SU-DHL-6 (cell line): ENCODE results near the gene CCDC17.
"Not testable (repeated sequence)": the region's sequence is repeated elsewhere in the genome, so short reads cannot be mapped to it uniquely, and the experiment has no call there.

ENCODE experiments used
- H2AFZ ChIP-seq: fragments of 200-600 bp; sonication (generic); 2 replicates; pipeline ENCODE4 v1.6.1; 2014; ENCODE audit warnings: low read depth, mild to moderate bottlenecking, moderate library complexity, mixed read lengths, antibody characterized with exemption, low read length; ENCODE audit not compliant: severe bottlenecking
- H3F3A ChIP-seq: fragments of 200-600 bp; shearing (Covaris generic); 2 replicates; pipeline ENCODE4 v1.6.0; 2016; ENCODE audit warnings: antibody characterized with exemption, mild to moderate bottlenecking; ENCODE audit not compliant: insufficient read depth
- H3K27ac ChIP-seq: fragments of 200-600 bp; sonication (generic); 2 replicates; pipeline ENCODE4 v1.5.1; 2016; ENCODE audit warnings: low read depth, mild to moderate bottlenecking, low read length, moderate library complexity, mixed read lengths
- H3K27me3 ChIP-seq: fragments of 200-600 bp; sonication (generic), shearing (Covaris generic); 2 replicates; pipeline ENCODE4 v1.6.0; 2014; ENCODE audit warnings: mild to moderate bottlenecking, low read length
- H3K36me3 ChIP-seq: fragments of 200-600 bp; sonication (generic); 2 replicates; pipeline ENCODE4 v1.6.1; 2014; ENCODE audit warnings: mild to moderate bottlenecking, low read length, mixed read lengths
- H3K4me2 ChIP-seq: fragments of 300-600, 200-600 bp; shearing (Covaris generic), sonication (generic); 2 replicates; pipeline ENCODE4 v1.6.0; 2014; ENCODE audit warnings: low read length, low read depth, mild to moderate bottlenecking; ENCODE audit not compliant: poor library complexity, severe bottlenecking
- H3K4me3 ChIP-seq: fragments of 200-600 bp; sonication (generic); 2 replicates; pipeline ENCODE4 v1.5.1; 2014; ENCODE audit warnings: antibody characterized with exemption, low read length, mild to moderate bottlenecking, mixed read lengths; ENCODE audit not compliant: insufficient read depth, poor library complexity, severe bottlenecking
- H3K79me2 ChIP-seq: fragments of 200-600 bp; sonication (generic); 2 replicates; pipeline ENCODE4 v1.6.1; 2014; ENCODE audit warnings: mild to moderate bottlenecking, low read length, moderate library complexity; ENCODE audit not compliant: insufficient read depth
- H3K9ac ChIP-seq: fragments of 200-600 bp; sonication (generic); 2 replicates; pipeline ENCODE4 v1.7.0; 2014; ENCODE audit warnings: mild to moderate bottlenecking, low read length
- H3K9me2 ChIP-seq: fragments of 200-600 bp; sonication (generic); replicated peaks from 2 replicates; pipeline ENCODE4 v1.6.1; 2014; ENCODE audit warnings: low read length; ENCODE audit not compliant: insufficient read depth
- H3K9me3 ChIP-seq: fragments of 200-600 bp; sonication (generic); 2 replicates; pipeline ENCODE4 v1.6.1; 2014; ENCODE audit warnings: low read length, mixed read lengths; ENCODE audit not compliant: insufficient read depth
- H4K20me1 ChIP-seq: fragments of 200-600 bp; sonication (generic); 2 replicates; pipeline ENCODE4 v1.6.1; 2014; ENCODE audit warnings: low read depth, mild to moderate bottlenecking, antibody characterized with exemption, low read length, moderate library complexity, mixed read lengths
- EZH2phosphoT487 ChIP-seq: fragments of 200-600 bp; sonication (generic), shearing (Covaris generic); conservative IDR thresholded peaks from 2 replicates; pipeline ENCODE4 v1.6.1; 2018; ENCODE audit warnings: mild to moderate bottlenecking, antibody characterized with exemption, low read length, moderate library complexity, mixed read lengths
- TF ChIP-seq, protein P1 (sequence below): fragments of 200-600 bp; sonication (generic); IDR thresholded peaks from one replicate; pipeline ENCODE4 v1.5.1; 2017; ENCODE audit warnings: antibody characterized with exemption, mild to moderate bottlenecking, low read length, moderate library complexity; ENCODE audit not compliant: insufficient read depth, poor library complexity, severe bottlenecking

CCDC17 gene

GRCh38 chr1:45608175-45609156, 15.4 kb downstream of the CCDC17 start:
- peaks cover 65% of the 10 kb centered on the region for H3K36me3 ChIP-seq
- TF ChIP-seq, protein P1, sequence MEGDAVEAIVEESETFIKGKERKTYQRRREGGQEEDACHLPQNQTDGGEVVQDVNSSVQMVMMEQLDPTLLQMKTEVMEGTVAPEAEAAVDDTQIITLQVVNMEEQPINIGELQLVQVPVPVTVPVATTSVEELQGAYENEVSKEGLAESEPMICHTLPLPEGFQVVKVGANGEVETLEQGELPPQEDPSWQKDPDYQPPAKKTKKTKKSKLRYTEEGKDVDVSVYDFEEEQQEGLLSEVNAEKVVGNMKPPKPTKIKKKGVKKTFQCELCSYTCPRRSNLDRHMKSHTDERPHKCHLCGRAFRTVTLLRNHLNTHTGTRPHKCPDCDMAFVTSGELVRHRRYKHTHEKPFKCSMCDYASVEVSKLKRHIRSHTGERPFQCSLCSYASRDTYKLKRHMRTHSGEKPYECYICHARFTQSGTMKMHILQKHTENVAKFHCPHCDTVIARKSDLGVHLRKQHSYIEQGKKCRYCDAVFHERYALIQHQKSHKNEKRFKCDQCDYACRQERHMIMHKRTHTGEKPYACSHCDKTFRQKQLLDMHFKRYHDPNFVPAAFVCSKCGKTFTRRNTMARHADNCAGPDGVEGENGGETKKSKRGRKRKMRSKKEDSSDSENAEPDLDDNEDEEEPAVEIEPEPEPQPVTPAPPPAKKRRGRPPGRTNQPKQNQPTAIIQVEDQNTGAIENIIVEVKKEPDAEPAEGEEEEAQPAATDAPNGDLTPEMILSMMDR: no peak
- TF ChIP-seq EZH2phosphoT487: no peak
- no peak overlapping the region for H3K4me3 ChIP-seq
- H3K9me2 ChIP-seq: no peaks in the 10 kb centered on the region
- peaks cover 14% of the 10 kb centered on the region; the same call in 1 of the 2 replicates for H3F3A ChIP-seq
- H2AFZ ChIP-seq: no peak overlapping the region
- H4K20me1 ChIP-seq: peaks cover 14% of the 10 kb centered on the region; the same call in 1 of the 2 replicates
- H3K27ac ChIP-seq: no peak overlapping the region
- no peak overlapping the region for H3K4me2 ChIP-seq
- H3K79me2 ChIP-seq: peaks cover 32% of the 10 kb centered on the region
- no peak overlapping the region for H3K9ac ChIP-seq
- H3K9me3 ChIP-seq: no peaks in the 10 kb centered on the region
- no peaks in the 10 kb centered on the region for H3K27me3 ChIP-seq

DNA sequence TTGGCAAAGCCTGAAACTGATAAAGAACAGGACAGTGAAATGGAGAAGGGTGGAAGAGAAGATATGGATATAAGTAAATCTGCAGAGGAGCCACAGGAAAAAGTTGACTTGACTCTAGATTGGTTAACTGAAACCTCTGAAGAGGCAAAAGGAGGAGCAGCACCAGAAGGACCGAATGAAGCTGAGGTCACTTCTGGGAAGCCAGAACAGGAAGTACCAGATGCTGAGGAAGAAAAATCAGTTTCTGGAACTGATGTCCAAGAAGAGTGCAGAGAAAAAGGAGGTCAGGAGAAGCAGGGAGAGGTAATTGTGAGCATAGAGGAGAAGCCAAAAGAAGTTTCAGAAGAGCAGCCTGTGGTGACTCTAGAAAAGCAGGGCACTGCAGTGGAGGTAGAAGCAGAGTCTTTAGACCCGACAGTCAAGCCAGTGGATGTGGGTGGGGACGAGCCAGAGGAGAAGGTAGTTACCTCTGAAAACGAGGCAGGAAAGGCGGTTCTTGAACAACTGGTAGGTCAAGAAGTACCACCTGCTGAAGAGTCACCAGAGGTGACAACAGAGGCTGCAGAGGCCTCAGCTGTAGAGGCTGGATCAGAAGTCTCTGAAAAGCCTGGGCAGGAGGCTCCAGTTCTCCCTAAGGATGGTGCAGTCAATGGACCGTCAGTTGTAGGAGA, 16.3 kb downstream of the CCDC17 start:
- Histone ChIP-seq H4K20me1 (peaks cover 22% of the 10 kb centered on the region), H3K9me2 (no peaks in the 10 kb centered on the region), H3K27ac (no peak overlapping the region), H3K4me2 (no peak overlapping the region), H3K36me3 (peaks cover 64% of the 10 kb centered on the region), H3K79me2 (peaks cover 42% of the 10 kb centered on the region), H3K9me3 (no peaks in the 10 kb centered on the region), H3F3A (peaks cover 5% of the 10 kb centered on the region; the same call in 1 of the 2 replicates), H3K9ac (no peak overlapping the region), H3K4me3 (no peak overlapping the region), H2AFZ (no peak overlapping the region), H3K27me3 (no peaks in the 10 kb centered on the region)
- no peak for TF ChIP-seq EZH2phosphoT487
- TF ChIP-seq, protein P1: no peak

- no peak overlapping the region for H3K4me2 ChIP-seq
- no peaks in the 10 kb centered on the region for H3K9me2 ChIP-seq
- H3K9me3 ChIP-seq: no peaks in the 10 kb centered on the region
- peaks cover 62% of the 10 kb centered on the region for H3K36me3 ChIP-seq
- TF ChIP-seq, protein P1: no peak
- TF ChIP-seq EZH2phosphoT487: no peak
- no peak overlapping the region for H2AFZ ChIP-seq
- H3K27ac ChIP-seq: no peak overlapping the region
- no peaks in the 10 kb centered on the region for H3K27me3 ChIP-seq
- no peak overlapping the region for H3K9ac ChIP-seq
- peaks cover 75% of the 10 kb centered on the region for H3K79me2 ChIP-seq
- H4K20me1 ChIP-seq: peaks cover 26% of the 10 kb centered on the region
- H3F3A ChIP-seq: peaks cover 5% of the 10 kb centered on the region
- H3K4me3 ChIP-seq: no peak overlapping the region
Measured at GRCh38 chr1:45604239-45604638, 19.6 kb downstream of the CCDC17 start.

DNA sequence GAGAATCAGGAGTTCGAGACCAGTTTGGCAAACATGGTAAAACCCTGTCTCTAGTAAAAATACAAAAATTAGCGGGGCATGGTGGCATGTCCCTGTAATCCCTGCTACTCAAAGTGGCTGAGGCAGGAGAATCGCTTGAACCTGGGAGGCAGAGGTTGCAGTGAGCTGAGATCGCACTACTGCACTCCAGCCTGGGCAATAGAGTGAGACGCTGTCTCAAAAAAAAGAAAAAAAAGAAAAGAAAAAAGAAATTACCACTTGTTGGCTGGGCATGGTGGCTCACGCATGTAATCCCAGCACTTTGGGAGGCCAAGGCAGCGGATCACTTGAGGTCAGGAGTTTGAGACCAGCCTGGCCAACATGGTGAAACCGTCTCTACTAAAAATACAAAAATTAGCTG, 27.1 kb downstream of the CCDC17 start:
- H4K20me1 ChIP-seq: peaks cover 42% of the 10 kb centered on the region
- H3K9me3 ChIP-seq, H3K4me3 ChIP-seq, H2AFZ ChIP-seq, H3K9me2 ChIP-seq, H3K27ac ChIP-seq, H3K27me3 ChIP-seq, H3K4me2 ChIP-seq, H3K9ac ChIP-seq: not testable (repeated sequence)
- peaks cover 45% of the 10 kb centered on the region for H3K36me3 ChIP-seq
- peaks cover 23% of the 10 kb centered on the region for H3F3A ChIP-seq
- peaks cover 99% of the 10 kb centered on the region for H3K79me2 ChIP-seq
